ENCODE measurements around the gene SLC2A4RG. TPM values are rescaled to one million over a fixed set of nuclear protein-coding genes. Genes with fewer than 3 reads are reported as not detected.

The SLC2A4RG gene
- total and polyA plus RNA-seq, 2 of the 13 experiments (the other 11 are each of a cell fraction or from before 2014, with no cell fraction given): 91.4 to 95.9 TPM

- DNase-seq (ENCODE audit: low spot score) (no peak), ATAC-seq (peak; percentile 11), FAIRE-seq (no peak)
- TF ChIP-seq NFIB (CRISPR knock-in tag; IDR thresholded peaks at IDR 0.05; ENCODE audit: borderline replicate concordance): peak; percentile 13; the same call in 1 of the 2 replicates
- no peak for TF ChIP-seq DRAP1 (CRISPR knock-in tag; IDR thresholded peaks at IDR 0.05)
- TF ChIP-seq PAX8 (CRISPR knock-in tag; IDR thresholded peaks at IDR 0.05; ENCODE audit: borderline replicate concordance): no peak
- no peak for TF ChIP-seq HOXA5 (CRISPR knock-in tag; IDR thresholded peaks at IDR 0.05)
- Histone ChIP-seq H3K79me2 (ENCODE audit: insufficient read depth, low read length) (no peaks in the 10 kb centered on the region), H3K4me1 (ENCODE audit: insufficient read depth, low read length) (peaks cover 25% of the 10 kb centered on the region), H3K9me3 (ENCODE audit: low read length) (no peaks in the 10 kb centered on the region), H3K36me3 (replicated peaks in 1 of 2; ENCODE audit: control insufficient read depth in 1 of 2, insufficient read depth in 2 of 2, low read length in 2 of 2) (no peaks in the 10 kb centered on the region), H3K9ac (ENCODE audit: insufficient read depth, low read depth, low read length) (no peak overlapping the region), H2AFZ (ENCODE audit: low read length) (no peak overlapping the region), H3K27ac (ENCODE audit: extremely low read length, insufficient read depth, low read length) (no peak overlapping the region), H3K4me3 (replicated peaks in 1 of 3; ENCODE audit: insufficient read depth in 1 of 3, low read depth in 2 of 3, low read length in 3 of 3) (no peak overlapping the region), H3K4me2 (ENCODE audit: low read depth, low read length) (no peak overlapping the region), H4K20me1 (ENCODE audit: insufficient read depth, low read length) (no peaks in the 10 kb centered on the region), H3K27me3 (ENCODE audit: control insufficient read depth in 1 of 2, insufficient read depth in 2 of 2, low read length in 2 of 2) (peaks cover 0 to 3% of the 10 kb centered on the region in 2 experiments; a peak in 1 of 5 replicates)
- BruUV-seq (replicated peaks): no TSS peak
- intact Hi-C loops (cut with micrococcal nuclease; ENCODE audit: unreplicated experiment): no loop called here
- POLR2A ChIA-PET: interaction anchor here (2.0 kb wide), 1 partner anchor 108 kb away, joined by 5 read pairs; the partner anchor contains the start of gene TPD52L2
- in situ Hi-C loops (cut with HindIII; ENCODE audit: extremely low pct_ligation_motif_present, low pct_unique_long_range_greater_than_20kb): no loop called here
- 27% methylated on average over 8 of the region's 8 CpGs for WGBS (ENCODE audit: low lambda C conversion rate)
- CTCF ChIA-PET (ENCODE audit: low intra/inter-chr PET ratio, low total read pairs): no interaction called here
These were observed 17.0 kb downstream of the SLC2A4RG start for GRCh38 chr20:63756648-63756991.

GRCh38 chr20:63758152-63758551 lies 18.6 kb downstream of the SLC2A4RG start:
- Histone ChIP-seq H3K79me2 (ENCODE audit: insufficient read depth, low read length) (no peaks in the 10 kb centered on the region), H4K20me1 (ENCODE audit: insufficient read depth, low read length) (no peaks in the 10 kb centered on the region), H3K9ac (ENCODE audit: insufficient read depth, low read depth, low read length) (no peak overlapping the region), H3K4me2 (ENCODE audit: low read depth, low read length) (no peak overlapping the region), H3K4me1 (ENCODE audit: insufficient read depth, low read length) (peaks cover 25% of the 10 kb centered on the region), H3K36me3 (replicated peaks in 1 of 2; ENCODE audit: control insufficient read depth in 1 of 2, insufficient read depth in 2 of 2, low read length in 2 of 2) (no peaks in the 10 kb centered on the region), H3K9me3 (ENCODE audit: low read length) (no peaks in the 10 kb centered on the region), H3K27me3 (ENCODE audit: control insufficient read depth in 1 of 2, insufficient read depth in 2 of 2, low read length in 2 of 2) (peaks cover 0 to 3% of the 10 kb centered on the region in 2 experiments; a peak in 1 of 5 replicates), H3K27ac (ENCODE audit: extremely low read length, insufficient read depth, low read length) (no peak overlapping the region), H2AFZ (ENCODE audit: low read length) (no peak overlapping the region), H3K4me3 (replicated peaks in 1 of 3; ENCODE audit: insufficient read depth in 1 of 3, low read depth in 2 of 3, low read length in 3 of 3) (no peak overlapping the region)
- ChIA-PET CTCF (ENCODE audit: low intra/inter-chr PET ratio, low total read pairs) (no interaction called here), POLR2A (no interaction called here)
- no peak for DNase-seq (ENCODE audit: low spot score)
- intact Hi-C loops (cut with micrococcal nuclease; ENCODE audit: unreplicated experiment) (no loop called here), in situ Hi-C loops (cut with HindIII; ENCODE audit: extremely low pct_ligation_motif_present, low pct_unique_long_range_greater_than_20kb) (no loop called here)
- 63% methylated on average over 7 of the region's 7 CpGs for WGBS (ENCODE audit: low lambda C conversion rate)
- TF ChIP-seq ZNF34 (CRISPR knock-in tag; IDR thresholded peaks at IDR 0.05; ENCODE audit: borderline replicate concordance) (no peak), ZNF260 (CRISPR knock-in tag; IDR thresholded peaks at IDR 0.05; ENCODE audit: borderline replicate concordance, low read depth) (no peak), HES4 (CRISPR knock-in tag; IDR thresholded peaks at IDR 0.05; ENCODE audit: borderline replicate concordance) (no peak), MXD1 (CRISPR knock-in tag; IDR thresholded peaks at IDR 0.05) (no peak), ZNF766 (CRISPR knock-in tag; IDR thresholded peaks at IDR 0.05; ENCODE audit: borderline replicate concordance) (no peak)
- TF ChIP-seq, protein P1, sequence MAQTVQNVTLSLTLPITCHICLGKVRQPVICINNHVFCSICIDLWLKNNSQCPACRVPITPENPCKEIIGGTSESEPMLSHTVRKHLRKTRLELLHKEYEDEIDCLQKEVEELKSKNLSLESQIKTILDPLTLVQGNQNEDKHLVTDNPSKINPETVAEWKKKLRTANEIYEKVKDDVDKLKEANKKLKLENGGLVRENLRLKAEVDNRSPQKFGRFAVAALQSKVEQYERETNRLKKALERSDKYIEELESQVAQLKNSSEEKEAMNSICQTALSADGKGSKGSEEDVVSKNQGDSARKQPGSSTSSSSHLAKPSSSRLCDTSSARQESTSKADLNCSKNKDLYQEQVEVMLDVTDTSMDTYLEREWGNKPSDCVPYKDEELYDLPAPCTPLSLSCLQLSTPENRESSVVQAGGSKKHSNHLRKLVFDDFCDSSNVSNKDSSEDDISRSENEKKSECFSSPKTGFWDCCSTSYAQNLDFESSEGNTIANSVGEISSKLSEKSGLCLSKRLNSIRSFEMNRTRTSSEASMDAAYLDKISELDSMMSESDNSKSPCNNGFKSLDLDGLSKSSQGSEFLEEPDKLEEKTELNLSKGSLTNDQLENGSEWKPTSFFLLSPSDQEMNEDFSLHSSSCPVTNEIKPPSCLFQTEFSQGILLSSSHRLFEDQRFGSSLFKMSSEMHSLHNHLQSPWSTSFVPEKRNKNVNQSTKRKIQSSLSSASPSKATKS (CRISPR knock-in tag; IDR thresholded peaks at IDR 0.05): no peak
- TF ChIP-seq, protein P2, sequence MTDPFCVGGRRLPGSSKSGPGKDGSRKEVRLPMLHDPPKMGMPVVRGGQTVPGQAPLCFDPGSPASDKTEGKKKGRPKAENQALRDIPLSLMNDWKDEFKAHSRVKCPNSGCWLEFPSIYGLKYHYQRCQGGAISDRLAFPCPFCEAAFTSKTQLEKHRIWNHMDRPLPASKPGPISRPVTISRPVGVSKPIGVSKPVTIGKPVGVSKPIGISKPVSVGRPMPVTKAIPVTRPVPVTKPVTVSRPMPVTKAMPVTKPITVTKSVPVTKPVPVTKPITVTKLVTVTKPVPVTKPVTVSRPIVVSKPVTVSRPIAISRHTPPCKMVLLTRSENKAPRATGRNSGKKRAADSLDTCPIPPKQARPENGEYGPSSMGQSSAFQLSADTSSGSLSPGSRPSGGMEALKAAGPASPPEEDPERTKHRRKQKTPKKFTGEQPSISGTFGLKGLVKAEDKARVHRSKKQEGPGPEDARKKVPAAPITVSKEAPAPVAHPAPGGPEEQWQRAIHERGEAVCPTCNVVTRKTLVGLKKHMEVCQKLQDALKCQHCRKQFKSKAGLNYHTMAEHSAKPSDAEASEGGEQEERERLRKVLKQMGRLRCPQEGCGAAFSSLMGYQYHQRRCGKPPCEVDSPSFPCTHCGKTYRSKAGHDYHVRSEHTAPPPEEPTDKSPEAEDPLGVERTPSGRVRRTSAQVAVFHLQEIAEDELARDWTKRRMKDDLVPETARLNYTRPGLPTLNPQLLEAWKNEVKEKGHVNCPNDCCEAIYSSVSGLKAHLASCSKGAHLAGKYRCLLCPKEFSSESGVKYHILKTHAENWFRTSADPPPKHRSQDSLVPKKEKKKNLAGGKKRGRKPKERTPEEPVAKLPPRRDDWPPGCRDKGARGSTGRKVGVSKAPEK (CRISPR knock-in tag; IDR thresholded peaks at IDR 0.05; ENCODE audit: borderline replicate concordance): no peak
- ATAC-seq: no peak
- BruUV-seq (replicated peaks): no TSS peak
- no peak for FAIRE-seq

Data from HepG2 (cell line).